Activated CD4-positive, alpha-beta memory T cell treated with anti-CD3 and anti-CD28 coated beads, Interleukin-2, amount 10 ng/mL, durations not matched to agents 7 days and 5 days (primary cell): ENCODE measurements around the gene TP53INP2. TPM values are rescaled to one million over a fixed set of nuclear protein-coding genes. Genes with fewer than 3 reads are reported as not detected.

Experiments
- CTCF ChIA-PET: fragments of 350-600 bp; sonication (Branson Sonifier 250); formaldehyde crosslinking; loops from one replicate; lab custom pipeline; 2021; ENCODE audit warnings: antibody characterized with exemption, inconsistent platforms; lab: Charles Lee
- POLR2A ChIA-PET: fragments of 350-600 bp; sonication (Branson Sonifier 250); formaldehyde crosslinking; loops from one replicate; lab custom pipeline; 2021; ENCODE audit warnings: antibody characterized with exemption; lab: Charles Lee
- DNase-seq: peaks from one replicate; pipeline ENCODE4 v3.0.0-alpha.2; 2020
- H3K27ac Mint-ChIP-seq: one replicate; pipeline ENCODE4 v1.8.0; 2021; ENCODE audit warnings: mild to moderate bottlenecking, mixed read lengths
- H3K27me3 Mint-ChIP-seq: one replicate; pipeline ENCODE4 v1.8.0; 2021; ENCODE audit warnings: mixed read lengths
- H3K36me3 Mint-ChIP-seq: one replicate; pipeline ENCODE4 v1.8.0; 2021; ENCODE audit warnings: low read depth, mixed read lengths
- H3K4me1 Mint-ChIP-seq: one replicate; pipeline ENCODE4 v1.8.0; 2021; ENCODE audit warnings: mixed read lengths
- H3K4me3 Mint-ChIP-seq: one replicate; pipeline ENCODE4 v1.8.0; 2021; ENCODE audit warnings: mild to moderate bottlenecking, mixed read lengths
- H3K9me3 Mint-ChIP-seq: one replicate; pipeline ENCODE4 v1.8.0; 2021; ENCODE audit warnings: mixed read lengths
- total RNA-seq, 2 experiments: library from RNA; stranded (reverse); gene quantifications; one replicate each; pipeline ENCODE4 v1.2.3, GENCODE V29; 2021

TP53INP2 gene
- total RNA-seq, 2 experiments from 2014 or later: 3.3 TPM

DNA sequence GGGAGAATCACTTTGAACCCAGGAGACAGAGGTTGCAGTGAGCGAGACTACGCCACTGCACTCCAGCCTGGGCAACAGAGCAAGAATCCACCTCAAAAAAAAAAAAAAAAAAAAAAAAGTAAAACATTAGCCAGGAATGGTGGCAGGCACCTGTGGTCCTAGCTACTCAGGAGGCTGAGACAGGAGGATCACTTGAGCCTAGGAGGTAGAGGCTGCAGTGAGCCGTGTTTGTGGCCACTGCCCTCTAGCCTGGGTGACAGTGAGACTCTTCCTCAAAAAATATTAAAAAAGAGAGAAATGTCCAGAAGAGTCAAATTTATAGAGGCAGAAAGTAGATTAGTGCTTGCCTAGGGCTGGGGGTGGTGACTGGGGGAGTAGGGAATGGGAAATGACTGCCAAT, 20.5 kb upstream of the TP53INP2 start:
- Mint-ChIP-seq H3K27ac (no peak overlapping the region), H3K27me3 (no peaks in the 10 kb centered on the region), H3K9me3 (no peaks in the 10 kb centered on the region), H3K4me3 (no peak overlapping the region), H3K36me3 (no peaks in the 10 kb centered on the region), H3K4me1 (peaks cover 14% of the 10 kb centered on the region)
- POLR2A ChIA-PET: no interaction called here
- CTCF ChIA-PET: no interaction called here
- no peak for DNase-seq

DNA sequence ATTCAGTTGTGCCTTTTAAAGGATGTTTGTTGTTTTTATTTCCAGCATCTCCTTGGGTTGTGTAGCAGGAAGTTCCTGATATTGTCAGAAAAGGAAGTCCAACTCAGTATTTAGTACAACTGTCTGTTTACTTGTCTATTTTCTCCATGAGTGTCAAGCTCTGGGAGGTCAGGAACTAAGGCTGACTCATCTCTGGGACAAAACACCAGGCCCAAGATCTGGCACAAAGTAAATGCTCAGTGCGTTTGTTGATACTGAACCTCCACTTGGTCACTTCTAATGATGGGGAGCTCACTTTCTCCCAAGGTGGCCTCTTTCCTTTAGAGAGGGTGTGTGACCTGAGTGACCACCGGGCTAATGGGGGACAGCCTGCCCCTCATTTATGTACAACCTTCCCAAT, 14.7 kb upstream of the TP53INP2 start:
- no peaks in the 10 kb centered on the region for H3K9me3 Mint-ChIP-seq
- ChIA-PET CTCF (interaction anchor here (1.2 to 1.4 kb wide), 2 partner anchors 80 to 377 kb away, joined by 3 to 4 read pairs; no protein-coding TSS in a partner anchor), POLR2A (interaction anchor here (0.7 kb wide), 1 partner anchor 173 kb away, joined by 3 read pairs; no protein-coding TSS in a partner anchor)
- H3K36me3 Mint-ChIP-seq: no peaks in the 10 kb centered on the region
- H3K4me3 Mint-ChIP-seq: no peak overlapping the region
- H3K27ac Mint-ChIP-seq: no peak overlapping the region
- H3K27me3 Mint-ChIP-seq: peaks cover 3% of the 10 kb centered on the region
- H3K4me1 Mint-ChIP-seq: no peaks in the 10 kb centered on the region
- DNase-seq: no peak

DNA sequence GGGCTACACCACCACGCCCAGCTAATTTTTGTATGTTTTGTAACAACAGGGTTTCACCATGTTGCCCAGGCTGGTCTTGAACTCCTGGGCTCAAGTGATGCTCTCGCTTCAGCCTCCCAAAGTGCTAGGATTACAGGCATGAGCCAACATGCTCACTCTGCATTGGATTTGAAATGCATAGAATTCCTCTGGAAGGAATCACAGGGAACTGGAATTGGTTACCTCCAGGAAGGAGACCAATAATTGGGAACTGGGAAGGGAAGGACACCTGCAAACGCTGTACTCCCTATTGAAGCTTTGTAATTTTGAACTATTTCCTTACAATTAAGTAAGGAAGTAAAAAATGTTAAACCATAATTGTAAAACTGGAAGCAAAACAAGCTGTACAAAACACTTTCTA, 12.3 kb upstream of the TP53INP2 start:
- CTCF ChIA-PET: no interaction called here
- no peaks in the 10 kb centered on the region for H3K4me1 Mint-ChIP-seq

DNA sequence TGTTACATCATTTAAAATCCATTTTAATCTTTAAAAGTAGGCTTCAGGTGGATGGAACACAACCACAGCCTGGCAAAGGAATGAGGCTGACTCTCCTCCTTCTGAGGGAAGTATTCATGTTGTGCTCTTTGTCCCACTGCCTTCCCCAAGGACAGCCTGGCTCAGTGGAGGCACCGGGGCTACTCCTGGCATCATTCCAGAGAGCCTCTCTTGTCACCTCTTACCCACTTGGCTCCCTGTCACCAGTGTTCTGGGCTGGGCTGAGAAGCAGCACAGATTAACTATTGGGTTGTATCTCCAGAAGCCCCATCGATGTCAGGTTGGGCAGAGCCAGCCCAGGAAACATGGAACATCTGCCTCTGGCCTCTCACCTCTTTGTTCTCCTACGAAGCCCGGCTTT, 10.7 kb upstream of the TP53INP2 start:
- ChIA-PET CTCF (no interaction called here), POLR2A (no interaction called here)
- peaks cover 9% of the 10 kb centered on the region for H3K27me3 Mint-ChIP-seq
- H3K4me1 Mint-ChIP-seq: no peaks in the 10 kb centered on the region
- DNase-seq: no peak
- no peaks in the 10 kb centered on the region for H3K9me3 Mint-ChIP-seq
- H3K4me3 Mint-ChIP-seq: no peak overlapping the region
- H3K36me3 Mint-ChIP-seq: no peaks in the 10 kb centered on the region
- H3K27ac Mint-ChIP-seq: no peak overlapping the region

More for the DNA sequence above, 12.3 kb upstream of the TP53INP2 start:
- DNase-seq: no peak
- Mint-ChIP-seq H3K9me3 (no peaks in the 10 kb centered on the region), H3K27me3 (peaks cover 7% of the 10 kb centered on the region), H3K36me3 (no peaks in the 10 kb centered on the region), H3K4me3 (no peak overlapping the region), H3K27ac (no peak overlapping the region)
- POLR2A ChIA-PET: no interaction called here

DNA sequence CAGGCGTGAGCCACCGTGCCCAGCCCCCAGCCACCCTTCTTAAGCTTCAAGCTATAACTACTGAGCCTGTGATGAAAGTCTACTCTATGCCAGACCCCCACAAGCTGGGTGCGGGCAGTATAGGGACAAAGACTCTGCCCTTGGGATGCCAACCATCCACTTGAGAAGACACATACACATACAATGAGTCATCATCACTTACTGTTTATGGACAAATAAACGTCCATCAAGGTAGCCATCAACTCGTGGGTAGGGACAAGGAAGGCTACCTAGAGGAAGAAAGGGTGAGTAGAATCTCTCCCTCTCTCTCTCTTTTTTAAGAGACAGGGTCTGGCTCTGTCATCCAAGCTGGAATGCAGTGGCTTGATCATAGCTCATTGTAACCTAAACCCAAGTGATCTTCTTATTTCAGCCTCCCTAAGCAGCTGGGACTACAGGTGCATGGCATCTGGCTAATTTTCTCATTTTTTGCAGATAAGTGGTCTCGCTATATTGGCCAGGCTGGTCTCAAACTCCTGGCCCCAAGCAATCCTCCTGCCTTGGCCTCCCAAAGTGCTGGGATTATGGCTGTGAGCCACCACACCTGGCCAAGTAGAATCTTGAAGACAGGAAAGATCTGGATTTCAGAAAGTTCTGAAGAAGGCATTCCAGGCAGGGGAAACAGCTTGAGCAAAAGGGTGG, 2.6 kb upstream of the TP53INP2 start:
- POLR2A ChIA-PET: no interaction called here
- peaks cover 28% of the 10 kb centered on the region for H3K4me1 Mint-ChIP-seq
- H3K27ac Mint-ChIP-seq: no peak overlapping the region
- DNase-seq: no peak
- H3K4me3 Mint-ChIP-seq: no peak overlapping the region
- CTCF ChIA-PET: interaction anchor here (0.7 to 0.9 kb wide), 2 partner anchors 389 to 1251 kb away, joined by 3 to 4 read pairs; no protein-coding TSS in a partner anchor
- H3K27me3 Mint-ChIP-seq: peaks cover 15% of the 10 kb centered on the region
- H3K9me3 Mint-ChIP-seq: no peaks in the 10 kb centered on the region
- no peaks in the 10 kb centered on the region for H3K36me3 Mint-ChIP-seq

DNA sequence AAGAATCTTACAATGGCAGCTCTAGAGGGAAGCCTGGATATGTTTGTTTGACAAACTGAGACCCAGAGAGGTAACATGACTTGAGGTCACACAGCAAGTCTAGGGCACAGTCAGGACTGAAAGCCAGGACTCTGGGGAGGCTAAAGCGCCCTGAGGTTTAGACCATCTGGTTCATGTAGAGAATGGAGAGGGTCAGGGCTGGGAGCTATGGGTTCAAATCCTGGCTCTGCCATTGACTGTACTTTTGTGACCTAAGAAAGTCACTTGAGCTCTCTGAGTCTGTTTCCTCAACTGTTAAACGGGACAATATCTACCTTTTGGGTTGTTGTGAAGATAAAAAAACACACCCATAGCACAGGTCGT, 1.1 kb upstream of the TP53INP2 start:
- POLR2A ChIA-PET: interaction anchor here (0.6 to 3.0 kb wide), 5 partner anchors 26 to 737 kb away, joined by 3 to 17 read pairs (median 7); partner anchors contain the start of genes DYNLRB1, MAP1LC3A and PIGU

DNA sequence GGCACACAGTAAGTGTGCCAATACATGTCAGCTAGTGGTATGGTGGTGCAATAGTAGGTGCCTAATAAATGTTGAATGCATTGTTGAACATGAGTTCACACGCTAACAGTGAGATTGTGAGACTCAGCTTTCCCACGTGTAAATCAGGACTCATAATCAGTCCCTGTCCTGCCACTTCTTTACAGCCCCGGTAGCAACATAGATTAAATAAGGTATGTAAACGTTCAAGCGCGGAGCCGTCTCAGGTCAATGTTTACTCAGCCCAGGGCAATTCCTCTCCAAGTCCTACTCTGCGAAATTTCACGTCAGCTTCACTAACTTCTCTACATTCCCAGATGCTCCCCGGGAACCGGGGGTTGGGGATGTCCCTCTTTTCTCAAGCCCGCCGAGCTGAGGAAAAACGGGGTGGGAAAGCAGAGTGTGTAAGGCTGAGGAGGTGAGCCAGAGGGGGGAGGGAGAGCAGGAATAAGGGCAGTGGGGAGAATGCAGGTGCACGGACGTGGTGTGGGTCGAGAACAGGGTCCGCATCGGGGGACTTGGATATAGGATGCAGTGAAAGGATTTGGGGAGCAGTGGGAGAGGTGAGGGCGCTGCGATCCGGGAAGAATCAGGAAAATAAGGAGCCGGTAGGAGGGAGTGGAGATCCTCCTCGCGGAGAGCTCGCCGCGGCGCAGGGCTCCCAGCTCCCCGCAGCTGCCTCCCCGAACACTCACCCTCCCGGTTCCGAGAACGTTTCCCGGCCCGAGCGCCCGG, 544 bp upstream of the TP53INP2 start:
- CTCF ChIA-PET: interaction anchor here (0.8 to 2.3 kb wide), 7 partner anchors 26 to 391 kb away, joined by 3 to 11 read pairs (median 4); partner anchors contain the start of gene PIGU
- DNase-seq: no peak
- no peaks in the 10 kb centered on the region for H3K9me3 Mint-ChIP-seq
- H3K36me3 Mint-ChIP-seq: no peaks in the 10 kb centered on the region
- H3K4me1 Mint-ChIP-seq: peaks cover 39% of the 10 kb centered on the region
- peak overlapping the region; percentile 85 for H3K27ac Mint-ChIP-seq
- POLR2A ChIA-PET: interaction anchor here (0.6 to 3.0 kb wide), 12 partner anchors 9 to 737 kb away, joined by 3 to 17 read pairs (median 3); partner anchors contain the start of genes DYNLRB1, EIF2S2, ITCH and MAP1LC3A
- H3K4me3 Mint-ChIP-seq: peak overlapping the region; percentile 91
- peaks cover 13% of the 10 kb centered on the region for H3K27me3 Mint-ChIP-seq

More for the DNA sequence above, 1.1 kb upstream of the TP53INP2 start:
- Mint-ChIP-seq H3K36me3 (no peaks in the 10 kb centered on the region), H3K27me3 (peaks cover 13% of the 10 kb centered on the region), H3K4me1 (peaks cover 34% of the 10 kb centered on the region), H3K9me3 (no peaks in the 10 kb centered on the region), H3K27ac (no peak overlapping the region), H3K4me3 (peak overlapping the region; percentile 91)
- DNase-seq: no peak
- CTCF ChIA-PET: interaction anchor here (0.6 to 2.3 kb wide), 7 partner anchors 26 to 452 kb away, joined by 3 to 11 read pairs (median 3); partner anchors contain the start of gene PIGU

DNA sequence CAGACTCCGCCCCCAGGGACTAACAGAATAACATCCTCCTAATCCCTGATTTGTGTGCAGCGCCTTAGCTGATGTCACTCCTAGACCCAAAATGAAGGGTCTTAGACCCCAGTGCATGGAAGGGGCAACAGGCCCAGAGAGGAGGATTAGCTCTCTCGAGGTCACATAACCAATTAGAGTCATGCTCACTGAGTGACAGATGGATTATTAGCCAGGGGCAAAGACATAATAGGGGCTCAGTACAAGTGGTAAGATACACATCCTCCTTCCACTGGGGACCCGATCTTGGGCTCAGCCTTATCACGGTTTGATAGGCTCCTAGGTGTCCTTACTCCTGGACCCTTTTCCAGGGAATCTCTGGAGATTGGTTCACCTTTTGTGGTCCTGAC, 858 bp downstream of the TP53INP2 start:
- no peaks in the 10 kb centered on the region for H3K36me3 Mint-ChIP-seq
- DNase-seq: no peak
- ChIA-PET POLR2A (interaction anchor here (3.0 kb wide), 1 partner anchor 189 kb away, joined by 15 read pairs; the partner anchor contains the start of gene DYNLRB1), CTCF (interaction anchor here (5.2 kb wide), 1 partner anchor 167 kb away, joined by 43 read pairs; no protein-coding TSS in a partner anchor)
- H3K9me3 Mint-ChIP-seq: no peaks in the 10 kb centered on the region
- H3K4me1 Mint-ChIP-seq: peaks cover 41% of the 10 kb centered on the region
- peak overlapping the region; percentile 86 for H3K4me3 Mint-ChIP-seq
- H3K27me3 Mint-ChIP-seq: peaks cover 13% of the 10 kb centered on the region
- H3K27ac Mint-ChIP-seq: peak overlapping the region; percentile 86

DNA sequence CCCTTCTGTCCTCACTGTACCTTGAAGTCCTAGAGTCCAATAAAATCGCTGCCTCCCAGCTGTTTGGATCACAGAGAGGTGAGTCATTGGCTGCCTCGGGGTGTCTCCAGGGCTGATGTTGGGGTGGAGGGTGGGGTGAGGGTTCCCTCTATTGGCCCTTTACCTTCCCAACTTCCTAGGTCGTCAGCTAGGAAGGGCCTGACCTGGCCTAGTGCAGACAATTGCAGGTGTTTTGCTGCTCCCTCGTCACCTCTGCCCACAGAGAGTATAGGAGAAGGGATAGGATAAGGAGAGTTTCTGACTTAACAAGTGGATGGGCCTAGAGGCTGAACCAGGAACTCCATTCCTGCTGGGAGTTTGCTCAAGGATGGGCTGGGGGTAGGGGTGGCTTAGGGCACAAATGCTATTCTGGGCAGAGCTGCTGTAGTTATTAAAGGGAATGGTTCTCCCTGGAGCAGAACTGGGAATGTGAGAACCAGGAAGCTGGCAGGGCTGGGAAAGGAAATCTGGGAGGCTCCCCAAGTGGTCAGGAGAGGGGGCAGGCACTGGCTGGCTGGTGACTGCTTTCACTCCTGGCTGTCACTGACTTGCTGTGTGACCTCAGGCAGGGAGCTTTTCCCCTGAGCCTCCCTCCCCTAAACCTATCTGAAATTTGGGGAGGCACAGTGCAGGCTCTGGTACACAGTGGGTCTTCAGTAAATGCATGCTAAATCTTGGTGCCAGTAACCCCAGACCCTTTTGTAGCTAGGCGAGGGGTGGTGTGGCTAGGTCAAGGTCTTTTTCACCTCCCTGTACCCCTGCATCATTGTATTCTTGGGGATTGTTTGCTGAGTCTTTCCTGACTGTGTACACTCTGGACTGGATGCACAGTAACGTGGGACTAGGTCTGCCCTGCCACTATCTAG, 1.5 kb downstream of the TP53INP2 start:
- CTCF ChIA-PET: interaction anchor here (1.0 to 5.2 kb wide), 3 partner anchors 168 to 393 kb away, joined by 3 to 43 read pairs (median 4); no protein-coding TSS in a partner anchor
- POLR2A ChIA-PET: interaction anchor here (1.2 to 3.0 kb wide), 2 partner anchors 24 to 189 kb away, joined by 3 to 15 read pairs; partner anchors contain the start of gene DYNLRB1
- peaks cover 46% of the 10 kb centered on the region for H3K4me1 Mint-ChIP-seq
- no peak for DNase-seq
- peak overlapping the region; percentile 86 for H3K27ac Mint-ChIP-seq
- H3K4me3 Mint-ChIP-seq: peak overlapping the region; percentile 86
- H3K36me3 Mint-ChIP-seq: no peaks in the 10 kb centered on the region
- H3K27me3 Mint-ChIP-seq: peaks cover 13% of the 10 kb centered on the region
- no peaks in the 10 kb centered on the region for H3K9me3 Mint-ChIP-seq

DNA sequence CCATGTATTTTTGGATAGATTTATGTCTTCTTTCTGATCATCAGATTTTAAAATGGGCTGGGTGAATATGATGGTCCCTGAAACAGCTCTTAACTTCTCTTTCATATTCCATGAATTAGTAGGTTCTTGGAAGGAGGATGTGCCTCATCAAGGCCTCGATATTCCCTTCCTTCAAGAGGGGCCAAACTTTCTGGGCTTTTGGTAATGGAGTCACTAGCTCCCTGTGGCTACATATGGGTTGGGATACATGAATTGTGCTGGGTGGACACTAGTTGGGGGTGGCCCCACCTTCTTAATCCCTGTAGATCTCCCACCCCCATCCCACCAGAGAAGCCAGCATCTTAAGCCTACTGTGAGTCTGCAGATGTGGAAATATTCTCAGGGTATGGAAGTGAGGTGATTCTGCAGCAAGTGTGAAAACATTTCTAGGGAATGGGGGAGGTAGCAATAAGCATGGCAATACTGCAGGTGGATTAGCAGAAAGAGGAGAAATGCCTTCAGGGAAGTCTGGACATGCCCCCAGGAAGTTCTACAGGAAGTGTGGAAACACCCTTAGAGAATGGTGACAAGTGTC, 2.2 kb downstream of the TP53INP2 start:
- ChIA-PET POLR2A (interaction anchor here (1.2 kb wide), 1 partner anchor 24 kb away, joined by 3 read pairs; no protein-coding TSS in a partner anchor), CTCF (interaction anchor here (0.6 to 5.2 kb wide), 5 partner anchors 168 to 1882 kb away, joined by 3 to 43 read pairs (median 4); no protein-coding TSS in a partner anchor)
- Mint-ChIP-seq H3K27me3 (peaks cover 13% of the 10 kb centered on the region), H3K4me3 (no peak overlapping the region), H3K9me3 (no peaks in the 10 kb centered on the region), H3K36me3 (no peaks in the 10 kb centered on the region), H3K27ac (no peak overlapping the region), H3K4me1 (peaks cover 48% of the 10 kb centered on the region)
- DNase-seq: no peak

DNA sequence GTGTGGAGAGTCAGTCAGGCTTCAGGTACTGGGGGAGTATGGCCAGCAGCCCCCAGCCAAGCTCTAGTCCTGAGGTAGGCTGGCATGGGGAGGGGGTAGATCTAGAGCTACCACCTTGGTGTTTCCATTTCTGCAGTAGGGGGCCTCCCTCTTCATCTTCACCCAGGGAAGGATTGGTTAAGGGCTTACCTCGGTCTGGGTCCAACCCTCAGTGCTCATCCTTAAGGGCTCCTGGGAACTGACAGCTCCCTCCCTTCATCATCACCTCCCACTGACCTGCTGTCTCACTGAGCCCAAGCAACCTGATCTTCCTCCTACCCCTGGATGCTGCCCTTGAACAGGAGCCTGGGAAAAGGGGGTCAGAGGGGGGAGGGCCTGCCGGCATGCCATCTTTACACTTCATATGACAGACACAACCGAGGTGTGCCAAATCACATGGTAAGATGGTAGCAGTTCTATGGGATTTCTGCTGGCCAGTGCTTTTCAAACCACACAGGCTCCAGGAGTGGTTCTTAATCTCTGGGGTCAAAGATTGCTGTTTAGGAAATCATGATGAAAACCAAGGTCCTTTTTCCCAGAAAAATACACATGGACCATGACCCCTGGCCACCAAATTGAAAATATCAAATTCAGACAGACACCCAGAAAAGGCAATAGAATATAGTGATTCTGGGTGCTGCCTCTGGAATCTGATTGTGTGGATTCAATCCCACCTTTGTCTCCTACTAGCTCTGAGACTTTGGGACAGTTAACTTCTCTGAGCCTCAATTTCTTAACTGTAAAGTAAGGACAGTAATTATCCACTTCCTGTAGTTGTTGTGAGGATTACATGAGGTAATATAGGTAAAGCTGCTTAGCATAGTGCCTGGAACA, 3.0 kb downstream of the TP53INP2 start:
- no peak for DNase-seq
- H3K27ac Mint-ChIP-seq: no peak overlapping the region
- CTCF ChIA-PET: interaction anchor here (0.6 to 5.2 kb wide), 13 partner anchors 9 to 1883 kb away, joined by 3 to 43 read pairs (median 4); partner anchors contain the start of gene ITCH
- no peak overlapping the region for H3K4me3 Mint-ChIP-seq
- H3K9me3 Mint-ChIP-seq: no peaks in the 10 kb centered on the region
- peaks cover 46% of the 10 kb centered on the region for H3K4me1 Mint-ChIP-seq
- H3K36me3 Mint-ChIP-seq: no peaks in the 10 kb centered on the region
- POLR2A ChIA-PET: interaction anchor here (0.7 to 1.4 kb wide), 5 partner anchors 10 to 170 kb away, joined by 3 to 4 read pairs (median 3); partner anchors contain the start of gene PIGU
- peaks cover 9% of the 10 kb centered on the region for H3K27me3 Mint-ChIP-seq
